GM18499 (cell line): ENCODE results near the gene KMT2D.

Experiments
- ATAC-seq: cut with Tn5 transposase; IDR thresholded peaks from one replicate; pipeline ENCODE4 v1.9.1; 2021; ENCODE audit warnings: moderate number of reproducible peaks; ENCODE audit not compliant: insufficient read depth, unreplicated experiment

The KMT2D gene

GRCh38 chr12:49022558-49023178 lies 37.9 kb downstream of the KMT2D start:
- ATAC-seq: no peak

- no peak for ATAC-seq
Measured at GRCh38 chr12:49021292-49021915, 39.2 kb downstream of the KMT2D start.

- ATAC-seq: no peak
Measured at GRCh38 chr12:49020441-49020840, 40.2 kb downstream of the KMT2D start.

GRCh38 chr12:49019443-49020324 lies 40.9 kb downstream of the KMT2D start:
- no peak for ATAC-seq

GRCh38 chr12:49019120-49019430 lies 41.5 kb downstream of the KMT2D start:
- peak; percentile 27 for ATAC-seq

- ATAC-seq: peak; percentile 71
Measured at GRCh38 chr12:49018261-49019119, 42.1 kb downstream of the KMT2D start, which contains the start of gene PRKAG1. TSS of gene PRKAG1 (minus strand) at chr12:49018776. CDS start at chr12:49018740, 36 bp downstream.

- no peak for ATAC-seq
Measured at GRCh38 chr12:49017891-49018260, 42.7 kb downstream of the KMT2D start.

- no peak for ATAC-seq
Measured at GRCh38 chr12:49015196-49015595, 45.4 kb downstream of the KMT2D start.

GRCh38 chr12:49014547-49014946 lies 46.0 kb downstream of the KMT2D start:
- ATAC-seq: no peak

GRCh38 chr12:49013428-49013827 lies 47.2 kb downstream of the KMT2D start:
- ATAC-seq: no peak

GRCh38 chr12:49012739-49013138 lies 47.9 kb downstream of the KMT2D start:
- ATAC-seq: no peak
